ENCODE results near the gene TRAF1.

Gene TRAF1

GRCh38 chr9:120866651-120867050, 59.9 kb downstream of the TRAF1 start:
- no peak for TF ChIP-seq EZH2 (IDR thresholded peaks at IDR 0.05)
- TF ChIP-seq POLR2AphosphoS5 (IDR thresholded peaks at IDR 0.05; ENCODE audit: borderline replicate concordance, low read depth, low read length): no peak
- TF ChIP-seq FOXP2 (optimal IDR thresholded peaks at IDR 0.05; ENCODE audit: control extremely low read depth, extremely low read length, insufficient read depth): no peak
- H3K36me3 ChIP-seq (ENCODE audit: insufficient read depth, low read length): no peaks in the 10 kb centered on the region; the same call in 1 of the 2 replicates
- H3K9me3 ChIP-seq (ENCODE audit: low read depth, low read length): no peaks in the 10 kb centered on the region
- DNase-seq (ENCODE audit: low read depth, low spot score): no peak
- no peak overlapping the region for H3K9ac ChIP-seq (ENCODE audit: insufficient read length)
- H3K4me3 ChIP-seq: no peak overlapping the region
- H3K27ac ChIP-seq: no peak overlapping the region

GRCh38 chr9:120865809-120866208, 60.8 kb downstream of the TRAF1 start:
- DNase-seq (ENCODE audit: low read depth, low spot score): no peak
- Histone ChIP-seq H3K9ac (ENCODE audit: insufficient read length) (no peak overlapping the region), H3K27ac (no peak overlapping the region), H3K36me3 (ENCODE audit: insufficient read depth, low read length) (no peaks in the 10 kb centered on the region; the same call in 1 of the 2 replicates), H3K9me3 (ENCODE audit: low read depth, low read length) (no peaks in the 10 kb centered on the region), H3K4me3 (no peak overlapping the region)
- TF ChIP-seq POLR2AphosphoS5 (IDR thresholded peaks at IDR 0.05; ENCODE audit: borderline replicate concordance, low read depth, low read length) (no peak), EZH2 (IDR thresholded peaks at IDR 0.05) (no peak), FOXP2 (optimal IDR thresholded peaks at IDR 0.05; ENCODE audit: control extremely low read depth, extremely low read length, insufficient read depth) (no peak)

GRCh38 chr9:120865176-120865575, 61.4 kb downstream of the TRAF1 start:
- no peaks in the 10 kb centered on the region for H3K9me3 ChIP-seq (ENCODE audit: low read depth, low read length)
- no peak overlapping the region for H3K4me3 ChIP-seq
- peaks cover 3% of the 10 kb centered on the region for H3K36me3 ChIP-seq (ENCODE audit: insufficient read depth, low read length)
- no peak for DNase-seq (ENCODE audit: low read depth, low spot score)
- no peak overlapping the region for H3K27ac ChIP-seq
- H3K9ac ChIP-seq (ENCODE audit: insufficient read length): no peak overlapping the region
- no peak for TF ChIP-seq POLR2AphosphoS5 (IDR thresholded peaks at IDR 0.05; ENCODE audit: borderline replicate concordance, low read depth, low read length)
- TF ChIP-seq FOXP2 (optimal IDR thresholded peaks at IDR 0.05; ENCODE audit: control extremely low read depth, extremely low read length, insufficient read depth): no peak
- TF ChIP-seq EZH2 (IDR thresholded peaks at IDR 0.05): no peak

DNA sequence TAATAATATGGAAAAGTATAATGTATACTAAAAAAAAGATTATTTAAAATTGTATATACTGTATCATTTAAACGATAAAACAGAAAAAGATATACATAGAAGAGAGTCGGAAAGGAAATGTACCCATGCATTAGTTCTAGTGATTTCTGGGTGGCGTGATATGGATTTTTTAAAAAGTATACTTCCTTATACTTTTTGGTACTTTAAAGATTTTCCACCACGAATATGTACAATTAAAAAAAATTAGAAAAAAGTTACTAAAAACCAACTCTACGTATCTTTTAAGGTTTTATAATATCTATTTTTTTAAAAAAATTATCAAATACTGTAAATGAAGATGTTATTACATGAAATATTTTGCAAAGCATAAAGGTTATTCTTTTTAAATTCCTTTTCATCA, 61.9 kb downstream of the TRAF1 start:
- H3K9ac ChIP-seq (ENCODE audit: insufficient read length): no peak overlapping the region
- H3K36me3 ChIP-seq (ENCODE audit: insufficient read depth, low read length): peaks cover 7% of the 10 kb centered on the region
- H3K4me3 ChIP-seq: no peak overlapping the region
- no peak for DNase-seq (ENCODE audit: low read depth, low spot score)
- TF ChIP-seq FOXP2 (optimal IDR thresholded peaks at IDR 0.05; ENCODE audit: control extremely low read depth, extremely low read length, insufficient read depth) (no peak), POLR2AphosphoS5 (IDR thresholded peaks at IDR 0.05; ENCODE audit: borderline replicate concordance, low read depth, low read length) (no peak), EZH2 (IDR thresholded peaks at IDR 0.05) (no peak)
- H3K27ac ChIP-seq: no peak overlapping the region
- no peaks in the 10 kb centered on the region for H3K9me3 ChIP-seq (ENCODE audit: low read depth, low read length)

GRCh38 chr9:120863833-120864232, 62.8 kb downstream of the TRAF1 start:
- H3K9me3 ChIP-seq (ENCODE audit: low read depth, low read length): no peaks in the 10 kb centered on the region
- H3K36me3 ChIP-seq (ENCODE audit: insufficient read depth, low read length): peaks cover 7% of the 10 kb centered on the region
- H3K27ac ChIP-seq: no peak overlapping the region
- no peak overlapping the region for H3K9ac ChIP-seq (ENCODE audit: insufficient read length)
- no peak overlapping the region for H3K4me3 ChIP-seq
- no peak for DNase-seq (ENCODE audit: low read depth, low spot score)
- TF ChIP-seq EZH2 (IDR thresholded peaks at IDR 0.05) (no peak), FOXP2 (optimal IDR thresholded peaks at IDR 0.05; ENCODE audit: control extremely low read depth, extremely low read length, insufficient read depth) (no peak), POLR2AphosphoS5 (IDR thresholded peaks at IDR 0.05; ENCODE audit: borderline replicate concordance, low read depth, low read length) (no peak)

GRCh38 chr9:120862452-120862851, 64.1 kb downstream of the TRAF1 start:
- H3K9me3 ChIP-seq (ENCODE audit: low read depth, low read length): no peaks in the 10 kb centered on the region
- no peak for DNase-seq (ENCODE audit: low read depth, low spot score)
- TF ChIP-seq FOXP2 (optimal IDR thresholded peaks at IDR 0.05; ENCODE audit: control extremely low read depth, extremely low read length, insufficient read depth): no peak
- no peak for TF ChIP-seq EZH2 (IDR thresholded peaks at IDR 0.05)
- TF ChIP-seq POLR2AphosphoS5 (IDR thresholded peaks at IDR 0.05; ENCODE audit: borderline replicate concordance, low read depth, low read length): no peak
- no peak overlapping the region for H3K9ac ChIP-seq (ENCODE audit: insufficient read length)
- H3K36me3 ChIP-seq (ENCODE audit: insufficient read depth, low read length): peaks cover 7% of the 10 kb centered on the region
- H3K4me3 ChIP-seq: no peak overlapping the region
- no peak overlapping the region for H3K27ac ChIP-seq

DNA sequence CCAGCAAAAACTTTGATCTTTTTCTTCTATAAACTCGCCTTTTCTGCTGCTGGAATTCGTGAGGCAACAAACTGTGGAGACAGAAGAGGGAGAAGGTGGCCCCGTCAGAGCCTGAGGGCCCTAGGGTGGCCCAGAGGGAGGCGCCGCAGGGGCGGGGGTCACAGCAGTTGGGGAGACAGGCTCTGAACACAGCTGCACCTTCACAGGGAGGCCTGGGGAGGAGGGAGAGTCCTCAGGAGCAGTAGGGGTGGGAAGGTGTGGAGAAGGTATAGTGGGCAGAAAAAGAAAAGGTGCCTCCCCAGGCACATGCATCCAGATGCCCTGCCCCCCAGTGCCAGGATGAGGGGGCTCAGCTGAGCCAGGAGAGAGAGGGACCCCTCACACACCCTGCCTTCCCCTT, 64.7 kb downstream of the TRAF1 start:
- no peak for TF ChIP-seq POLR2AphosphoS5 (IDR thresholded peaks at IDR 0.05; ENCODE audit: borderline replicate concordance, low read depth, low read length)
- no peak for TF ChIP-seq EZH2 (IDR thresholded peaks at IDR 0.05)
- TF ChIP-seq FOXP2 (optimal IDR thresholded peaks at IDR 0.05; ENCODE audit: control extremely low read depth, extremely low read length, insufficient read depth): no peak
- Histone ChIP-seq H3K4me3 (no peak overlapping the region), H3K27ac (no peak overlapping the region), H3K36me3 (ENCODE audit: insufficient read depth, low read length) (peaks cover 7% of the 10 kb centered on the region), H3K9ac (ENCODE audit: insufficient read length) (no peak overlapping the region), H3K9me3 (ENCODE audit: low read depth, low read length) (no peaks in the 10 kb centered on the region)
- DNase-seq (ENCODE audit: low read depth, low spot score): no peak

- H3K9ac ChIP-seq (ENCODE audit: insufficient read length): no peak overlapping the region
- H3K36me3 ChIP-seq (ENCODE audit: insufficient read depth, low read length): peaks cover 7% of the 10 kb centered on the region
- TF ChIP-seq FOXP2 (optimal IDR thresholded peaks at IDR 0.05; ENCODE audit: control extremely low read depth, extremely low read length, insufficient read depth): no peak
- TF ChIP-seq EZH2 (IDR thresholded peaks at IDR 0.05): no peak
- TF ChIP-seq POLR2AphosphoS5 (IDR thresholded peaks at IDR 0.05; ENCODE audit: borderline replicate concordance, low read depth, low read length): no peak
- no peak overlapping the region for H3K27ac ChIP-seq
- H3K4me3 ChIP-seq: no peak overlapping the region
- H3K9me3 ChIP-seq (ENCODE audit: low read depth, low read length): no peaks in the 10 kb centered on the region
- DNase-seq (ENCODE audit: low read depth, low spot score): no peak
These were observed 66.5 kb downstream of the TRAF1 start for GRCh38 chr9:120860083-120860482.

- no peak overlapping the region for H3K27ac ChIP-seq
- H3K9me3 ChIP-seq (ENCODE audit: low read depth, low read length): no peaks in the 10 kb centered on the region
- DNase-seq (ENCODE audit: low read depth, low spot score): no peak
- peaks cover 7% of the 10 kb centered on the region for H3K36me3 ChIP-seq (ENCODE audit: insufficient read depth, low read length)
- H3K4me3 ChIP-seq: no peak overlapping the region
- TF ChIP-seq EZH2 (IDR thresholded peaks at IDR 0.05) (no peak), FOXP2 (optimal IDR thresholded peaks at IDR 0.05; ENCODE audit: control extremely low read depth, extremely low read length, insufficient read depth) (no peak), POLR2AphosphoS5 (IDR thresholded peaks at IDR 0.05; ENCODE audit: borderline replicate concordance, low read depth, low read length) (no peak)
- H3K9ac ChIP-seq (ENCODE audit: insufficient read length): no peak overlapping the region
These were observed 67.2 kb downstream of the TRAF1 start for GRCh38 chr9:120859361-120859760.
